ENCODE measurements around the gene UNC79.

Gene UNC79

DNA sequence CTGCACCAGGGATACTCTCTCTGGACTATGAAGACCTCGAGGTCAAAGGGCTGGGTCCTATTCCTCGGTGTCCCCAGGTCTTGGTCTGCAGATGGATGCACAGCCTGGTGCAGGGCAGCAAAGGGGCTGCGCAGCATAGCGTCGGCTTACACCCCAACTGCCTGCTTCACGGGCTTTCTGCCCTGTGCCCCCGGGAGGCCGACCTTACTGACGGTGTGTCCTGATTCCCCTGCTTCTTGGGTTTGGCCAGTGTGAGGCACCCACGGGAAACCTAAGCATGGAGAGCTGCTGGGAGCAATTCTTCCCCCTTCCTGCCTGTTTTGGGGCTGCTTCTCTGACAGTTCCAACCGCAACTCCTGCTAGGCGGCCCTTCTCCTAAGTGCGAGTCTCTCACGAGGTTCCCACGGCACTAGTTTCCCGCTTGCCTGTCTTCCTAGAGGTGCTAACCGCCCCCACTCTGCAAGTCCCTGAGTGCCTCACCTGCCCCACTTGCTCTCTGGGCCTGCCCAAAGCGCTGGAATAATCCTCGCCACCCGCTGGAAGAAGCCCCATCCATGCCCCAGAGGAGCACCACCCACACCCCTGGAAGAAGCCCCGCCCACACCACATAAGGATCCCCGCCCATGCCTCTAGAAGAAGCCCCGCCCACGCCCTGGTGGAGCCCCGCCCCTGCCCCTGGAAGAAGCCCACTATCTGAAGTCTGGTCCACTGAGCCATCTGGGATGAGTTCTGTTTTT lies 303.5 kb downstream of the UNC79 start:
- TF ChIP-seq, protein P1, sequence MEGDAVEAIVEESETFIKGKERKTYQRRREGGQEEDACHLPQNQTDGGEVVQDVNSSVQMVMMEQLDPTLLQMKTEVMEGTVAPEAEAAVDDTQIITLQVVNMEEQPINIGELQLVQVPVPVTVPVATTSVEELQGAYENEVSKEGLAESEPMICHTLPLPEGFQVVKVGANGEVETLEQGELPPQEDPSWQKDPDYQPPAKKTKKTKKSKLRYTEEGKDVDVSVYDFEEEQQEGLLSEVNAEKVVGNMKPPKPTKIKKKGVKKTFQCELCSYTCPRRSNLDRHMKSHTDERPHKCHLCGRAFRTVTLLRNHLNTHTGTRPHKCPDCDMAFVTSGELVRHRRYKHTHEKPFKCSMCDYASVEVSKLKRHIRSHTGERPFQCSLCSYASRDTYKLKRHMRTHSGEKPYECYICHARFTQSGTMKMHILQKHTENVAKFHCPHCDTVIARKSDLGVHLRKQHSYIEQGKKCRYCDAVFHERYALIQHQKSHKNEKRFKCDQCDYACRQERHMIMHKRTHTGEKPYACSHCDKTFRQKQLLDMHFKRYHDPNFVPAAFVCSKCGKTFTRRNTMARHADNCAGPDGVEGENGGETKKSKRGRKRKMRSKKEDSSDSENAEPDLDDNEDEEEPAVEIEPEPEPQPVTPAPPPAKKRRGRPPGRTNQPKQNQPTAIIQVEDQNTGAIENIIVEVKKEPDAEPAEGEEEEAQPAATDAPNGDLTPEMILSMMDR (IDR thresholded peaks at IDR 0.05; ENCODE audit: low read depth, low read length, missing control alignments) = no peak
- no peak for DNase-seq
- Histone ChIP-seq H3K4me3 (ENCODE audit: low read depth, low read length) (no peak overlapping the region), H3K36me3 (replicated peaks) (no peaks in the 10 kb centered on the region), H3K27me3 (replicated peaks) (no peaks in the 10 kb centered on the region), H3K27ac (no peak overlapping the region)
- in situ Hi-C loops (cut with HindIII; ENCODE audit: low pct_ligation_motif_present, low sequenced_read_pairs) = no loop called here

DNA sequence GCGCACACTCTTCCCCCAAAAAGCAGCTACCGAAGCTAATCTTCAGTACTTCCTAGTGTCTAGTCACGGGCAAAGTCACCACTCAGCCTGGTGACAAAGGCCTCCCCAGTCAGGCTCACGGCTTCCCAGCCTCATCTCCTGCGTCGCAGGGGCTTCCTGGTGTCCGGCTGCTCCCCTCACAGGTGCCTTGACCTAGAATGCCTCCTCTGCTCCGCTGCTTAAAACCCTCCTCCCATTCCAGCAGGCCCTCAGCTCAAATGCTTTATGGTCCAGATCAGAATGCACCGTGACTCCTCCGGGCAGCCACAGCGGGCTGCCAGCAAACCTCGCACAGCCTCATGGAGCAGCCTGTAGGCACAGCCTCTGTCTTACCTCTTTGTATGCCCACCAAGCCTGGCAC lies 304.5 kb downstream of the UNC79 start:
- H3K4me3 ChIP-seq (ENCODE audit: low read depth, low read length) = no peak overlapping the region
- TF ChIP-seq, protein P1 (IDR thresholded peaks at IDR 0.05; ENCODE audit: low read depth, low read length, missing control alignments) = no peak
- no peak for DNase-seq

DNA sequence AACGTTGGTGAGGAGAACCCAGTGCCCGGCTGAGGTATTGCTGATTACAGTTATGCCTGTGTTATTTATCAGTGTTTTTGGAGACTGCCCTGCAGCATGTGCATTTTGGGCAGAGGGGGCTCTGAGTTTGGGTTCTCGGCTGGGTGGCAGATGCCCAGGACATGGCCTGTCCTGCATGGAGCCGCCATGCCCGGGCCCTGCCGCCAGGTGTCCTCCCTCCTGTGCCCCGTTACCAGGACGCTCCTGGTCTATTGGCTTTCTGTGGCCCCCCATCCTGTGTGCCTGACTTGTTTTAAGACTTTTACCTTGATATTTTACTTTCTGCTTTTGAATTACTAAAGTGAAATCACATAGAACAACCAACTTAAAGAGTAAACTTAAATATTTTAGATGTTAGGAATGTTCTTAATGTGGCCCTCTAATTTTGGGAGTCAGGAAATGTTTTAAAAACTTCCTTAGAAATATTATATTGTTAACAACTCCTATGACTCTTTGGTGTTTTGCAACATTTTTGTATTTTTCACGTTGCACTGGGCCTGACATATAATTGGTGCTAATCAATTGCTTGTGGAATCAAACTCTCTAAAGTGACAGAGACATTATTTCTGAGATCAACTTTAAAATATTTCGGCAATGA lies 305.8 kb downstream of the UNC79 start:
- in situ Hi-C loops (cut with HindIII; ENCODE audit: low pct_ligation_motif_present, low sequenced_read_pairs) = no loop called here
- no peak for DNase-seq
- Histone ChIP-seq H3K36me3 (replicated peaks) (no peaks in the 10 kb centered on the region), H3K4me3 (ENCODE audit: low read depth, low read length) (no peak overlapping the region), H3K27me3 (replicated peaks) (no peaks in the 10 kb centered on the region), H3K27ac (no peak overlapping the region)
- TF ChIP-seq, protein P1 (IDR thresholded peaks at IDR 0.05; ENCODE audit: low read depth, low read length, missing control alignments) = no peak

More for the DNA sequence above, 304.5 kb downstream of the UNC79 start:
- Histone ChIP-seq H3K27me3 (replicated peaks) (no peaks in the 10 kb centered on the region), H3K27ac (no peak overlapping the region), H3K36me3 (replicated peaks) (no peaks in the 10 kb centered on the region)
- in situ Hi-C loops (cut with HindIII; ENCODE audit: low pct_ligation_motif_present, low sequenced_read_pairs) = no loop called here

DNA sequence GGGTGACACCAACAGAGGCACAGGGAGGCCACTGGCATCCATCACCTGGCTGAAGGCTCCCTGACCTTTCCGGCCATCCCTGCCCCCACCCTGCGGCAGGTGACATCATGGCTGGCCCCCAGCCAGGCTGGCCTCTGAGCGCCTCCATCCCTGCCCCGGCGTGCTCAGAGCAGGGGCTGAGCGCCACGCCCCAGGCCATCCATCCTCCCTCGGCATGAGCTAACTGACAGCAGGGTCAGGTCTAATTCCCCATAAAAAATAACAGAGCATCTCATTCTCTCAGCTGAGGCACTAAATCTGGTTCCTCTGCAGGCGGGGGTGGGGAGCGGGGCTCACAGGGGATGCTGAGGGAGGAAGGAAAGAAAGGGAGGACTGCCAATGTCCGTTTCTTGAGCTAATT lies 306.9 kb downstream of the UNC79 start:
- H3K36me3 ChIP-seq (replicated peaks) = no peaks in the 10 kb centered on the region
- no peak for DNase-seq
- no peaks in the 10 kb centered on the region for H3K27me3 ChIP-seq (replicated peaks)
- in situ Hi-C loops (cut with HindIII; ENCODE audit: low pct_ligation_motif_present, low sequenced_read_pairs) = no loop called here
- TF ChIP-seq, protein P1 (IDR thresholded peaks at IDR 0.05; ENCODE audit: low read depth, low read length, missing control alignments) = no peak
- no peak overlapping the region for H3K27ac ChIP-seq
- no peak overlapping the region for H3K4me3 ChIP-seq (ENCODE audit: low read depth, low read length)

DNA sequence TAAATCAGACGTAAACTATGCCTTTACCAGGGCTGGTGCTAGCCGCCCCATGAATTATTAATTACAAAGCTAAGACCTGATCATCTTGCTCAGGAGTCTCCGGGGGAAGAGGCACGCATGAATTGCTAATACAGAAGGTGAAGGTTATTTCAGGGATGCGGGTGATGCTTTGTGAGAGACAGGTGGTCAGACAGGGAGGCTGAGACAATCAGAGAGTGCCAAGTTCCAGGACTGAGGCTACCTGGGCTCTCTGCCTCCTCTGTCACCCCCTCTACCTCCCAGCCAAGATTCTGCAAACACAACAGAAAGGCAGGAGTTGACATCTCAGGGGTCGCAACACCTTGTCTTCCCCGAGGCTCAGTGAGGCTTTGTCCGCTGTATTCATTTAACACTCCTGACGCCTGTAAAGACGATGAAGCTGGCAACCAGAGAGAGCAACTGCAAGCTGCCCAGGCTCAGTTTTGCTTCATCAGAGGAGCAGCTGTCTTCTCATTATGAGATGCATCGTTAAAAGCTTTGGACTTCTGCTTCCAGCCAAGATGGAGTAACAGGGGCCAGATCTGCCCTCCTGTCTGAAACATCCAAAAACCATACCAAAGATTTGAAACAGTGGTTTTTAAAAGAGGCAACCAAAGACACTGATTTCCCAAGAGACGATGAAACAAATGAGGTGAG lies 311.0 kb downstream of the UNC79 start:
- H3K4me3 ChIP-seq (ENCODE audit: low read depth, low read length) = no peak overlapping the region
- in situ Hi-C loops (cut with HindIII; ENCODE audit: low pct_ligation_motif_present, low sequenced_read_pairs) = no loop called here
- H3K27me3 ChIP-seq (replicated peaks) = no peaks in the 10 kb centered on the region
- no peak for DNase-seq
- no peaks in the 10 kb centered on the region for H3K36me3 ChIP-seq (replicated peaks)
- H3K27ac ChIP-seq = no peak overlapping the region
- TF ChIP-seq, protein P1 (IDR thresholded peaks at IDR 0.05; ENCODE audit: low read depth, low read length, missing control alignments) = no peak
